CD14-positive monocyte (primary cell): ENCODE measurements around the gene SMIM20. TPM values are rescaled to one million over a fixed set of nuclear protein-coding genes. Genes with fewer than 3 reads are reported as not detected.

ENCODE experiments used
- DNase-seq, 3 donors: peaks; one replicate each; pipeline ENCODE4 v3.0.0-alpha.2; 2011 to 2022
- H2AFZ ChIP-seq: 2 replicates; pipeline ENCODE4 v1.6.0; 2012; ENCODE audit warnings: mild to moderate bottlenecking, low read depth, low read length, inconsistent platforms; ENCODE audit not compliant: insufficient read depth, poor library complexity, severe bottlenecking
- H3K27ac ChIP-seq, 2 donors: 1 replicate in 1 of 2; 2 replicates in 1 of 2; pipeline ENCODE4 v1.5.1; 2012 to 2013; ENCODE audit warnings: low read length in 2 of 2, control low read depth in 1 of 2, inconsistent platforms in 1 of 2, low read depth in 1 of 2, mild to moderate bottlenecking in 1 of 2
- H3K27me3 ChIP-seq, 2 donors: one replicate each; pipeline versions ENCODE4 v1.6.0 to v1.6.1; 2011 to 2013; ENCODE audit warnings: low read length in 2 of 2; ENCODE audit not compliant: control insufficient read depth in 2 of 2, insufficient read depth in 2 of 2
- H3K36me3 ChIP-seq, 2 donors: replicated peaks in 1 of 2; 1 replicate in 1 of 2; 2 replicates in 1 of 2; pipeline versions ENCODE4 v1.5.1 to v1.6.1; 2012 to 2013; ENCODE audit warnings: low read length in 2 of 2, control low read depth in 1 of 2, inconsistent platforms in 1 of 2, mild to moderate bottlenecking in 1 of 2; ENCODE audit not compliant: insufficient read depth in 2 of 2, control insufficient read depth in 1 of 2
- H3K4me1 ChIP-seq, 2 donors: 1 replicate in 1 of 2; 2 replicates in 1 of 2; pipeline versions ENCODE4 v1.5.1 to v1.6.1; 2012 to 2013; ENCODE audit warnings: low read length in 2 of 2, control low read depth in 1 of 2, inconsistent platforms in 1 of 2, mild to moderate bottlenecking in 1 of 2, moderate library complexity in 1 of 2; ENCODE audit not compliant: insufficient read depth in 2 of 2, control insufficient read depth in 1 of 2
- H3K4me2 ChIP-seq: replicated peaks from 2 replicates; pipeline ENCODE3; 2012; ENCODE audit warnings: low read length, moderate library complexity, mild to moderate bottlenecking; ENCODE audit not compliant: poor library complexity, severe bottlenecking; ENCODE audit errors: extremely low read depth
- H3K4me3 ChIP-seq, 3 experiments: fragments of 200-600 bp in 1 of 3; sonication (generic) in 1 of 3; replicated peaks in 1 of 3; 1 replicate in 2 of 3; 2 replicates in 1 of 3; pipeline ENCODE4 v1.5.1; 2011 to 2013; ENCODE audit warnings: low read length in 3 of 3, mild to moderate bottlenecking in 3 of 3, control low read depth in 2 of 3, low read depth in 2 of 3, inconsistent platforms in 1 of 3, moderate library complexity in 1 of 3
- H3K79me2 ChIP-seq: 2 replicates; pipeline ENCODE4 v1.6.0; 2012; ENCODE audit warnings: mild to moderate bottlenecking, control low read depth, inconsistent platforms, low read length, moderate library complexity; ENCODE audit not compliant: insufficient read depth
- H3K9ac ChIP-seq: 2 replicates; pipeline ENCODE4 v1.6.0; 2017; ENCODE audit warnings: low read length, mild to moderate bottlenecking; ENCODE audit not compliant: insufficient read depth, poor library complexity, severe bottlenecking
- H3K9me3 ChIP-seq, 2 donors: replicated peaks in 1 of 2; 1 replicate in 1 of 2; 2 replicates in 1 of 2; pipeline versions ENCODE4 v1.5.1 to v1.6.1; 2012 to 2013; ENCODE audit warnings: low read length in 2 of 2, control low read depth in 1 of 2; ENCODE audit not compliant: control insufficient read depth in 1 of 2, insufficient read depth in 1 of 2
- H4K20me1 ChIP-seq: 2 replicates; pipeline ENCODE4 v1.6.0; 2012; ENCODE audit warnings: mild to moderate bottlenecking, low read length, control low read depth, moderate library complexity; ENCODE audit not compliant: insufficient read depth
- H3K27ac Mint-ChIP-seq, 7 donors: one replicate each; pipeline ENCODE4 v1.8.0; 2020; ENCODE audit warnings: mild to moderate bottlenecking in 7 of 7, mixed read lengths in 7 of 7, moderate library complexity in 6 of 7, inconsistent platforms in 2 of 7
- H3K27me3 Mint-ChIP-seq, 3 donors: one replicate each; pipeline ENCODE4 v1.8.0; 2021 to 2022; ENCODE audit warnings: low read depth in 3 of 3, mild to moderate bottlenecking in 3 of 3, mixed read lengths in 3 of 3, moderate library complexity in 3 of 3, inconsistent platforms in 1 of 3
- H3K36me3 Mint-ChIP-seq, 2 donors: one replicate each; pipeline ENCODE4 v1.8.0; 2020; ENCODE audit warnings: mixed read lengths in 2 of 2, inconsistent platforms in 1 of 2, mild to moderate bottlenecking in 1 of 2
- H3K4me1 Mint-ChIP-seq: one replicate; pipeline ENCODE4 v1.8.0; 2020; ENCODE audit warnings: mild to moderate bottlenecking, mixed read lengths
- H3K4me3 Mint-ChIP-seq, 2 donors: one replicate each; pipeline ENCODE4 v1.8.0; 2020; ENCODE audit warnings: mild to moderate bottlenecking in 2 of 2, mixed read lengths in 2 of 2, moderate library complexity in 1 of 2
- H3K9me3 Mint-ChIP-seq, 7 donors: one replicate each; pipeline ENCODE4 v1.8.0; 2020 to 2022; ENCODE audit warnings: mixed read lengths in 7 of 7, mild to moderate bottlenecking in 6 of 7, moderate library complexity in 6 of 7, inconsistent platforms in 2 of 7
- WGBS: methylation state at CpG from one replicate; pipeline ENCODE4 v1.1.5; 2013; ENCODE audit warnings: missing lambda C conversion rate; ENCODE audit not compliant: insufficient coverage; 5-methylcytosine and 5-hydroxymethylcytosine counted together
- intact Hi-C, 2 donors: fragments of 100-400 bp; cut with micrococcal nuclease; formaldehyde crosslinking; loops; one replicate each; pipeline versions ENCODE4 v1.15.0 to v1.15.1; 2023
- polyA plus RNA-seq, 3 donors: library from polyadenylated mRNA; depleted of rRNA in 1 of 3; unstranded in 2 of 3; stranded (reverse) in 1 of 3; fragments of 300-500 nt in 2 of 3; fragments of >200 nt in 1 of 3; fragmentation: Illumina TruSeq in 2 of 3; gene quantifications; 1 replicate in 2 of 3; 2 replicates in 1 of 3; pipeline ENCODE4 v1.2.3, GENCODE V29; 2012 to 2021
- TF ChIP-seq, protein P1 (sequence below): fragments of 200-600 bp; IDR thresholded peaks from one replicate; pipeline ENCODE4 v1.8.0; 2022; ENCODE audit warnings: antibody characterized with exemption, mild to moderate bottlenecking

The SMIM20 gene
- polyA plus RNA-seq, 3 donors = 10.4 to 38.1 (median 33.7) TPM

DNA sequence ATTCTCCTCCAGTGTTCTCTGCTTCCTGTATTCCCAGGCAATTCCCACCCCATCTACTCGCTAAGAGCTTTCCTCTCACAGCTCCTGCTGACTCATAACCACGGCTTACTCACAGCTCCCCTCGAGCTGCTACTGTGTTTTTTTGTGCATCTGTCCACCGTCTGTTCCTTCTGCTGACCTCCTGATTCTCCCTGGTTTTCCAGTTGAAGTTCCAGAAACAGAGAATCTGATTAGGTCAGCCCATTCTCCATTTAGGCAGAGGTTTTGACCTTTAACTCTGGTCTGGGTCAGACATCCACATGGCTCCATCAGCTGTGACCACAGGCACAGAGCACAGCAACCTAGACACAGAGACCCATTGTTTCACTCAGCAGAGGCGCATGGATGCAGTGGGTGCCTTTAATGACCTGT is 5.5 kb upstream of the SMIM20 start:
- no peak overlapping the region for H3K4me2 ChIP-seq
- H3K27me3 ChIP-seq = no peaks in the 10 kb centered on the region
- WGBS = 10% methylated on average over 4 of the region's 5 CpGs
- H3K4me1 Mint-ChIP-seq = peaks cover 18% of the 10 kb centered on the region
- no peak overlapping the region for H3K4me3 Mint-ChIP-seq
- TF ChIP-seq, protein P1, sequence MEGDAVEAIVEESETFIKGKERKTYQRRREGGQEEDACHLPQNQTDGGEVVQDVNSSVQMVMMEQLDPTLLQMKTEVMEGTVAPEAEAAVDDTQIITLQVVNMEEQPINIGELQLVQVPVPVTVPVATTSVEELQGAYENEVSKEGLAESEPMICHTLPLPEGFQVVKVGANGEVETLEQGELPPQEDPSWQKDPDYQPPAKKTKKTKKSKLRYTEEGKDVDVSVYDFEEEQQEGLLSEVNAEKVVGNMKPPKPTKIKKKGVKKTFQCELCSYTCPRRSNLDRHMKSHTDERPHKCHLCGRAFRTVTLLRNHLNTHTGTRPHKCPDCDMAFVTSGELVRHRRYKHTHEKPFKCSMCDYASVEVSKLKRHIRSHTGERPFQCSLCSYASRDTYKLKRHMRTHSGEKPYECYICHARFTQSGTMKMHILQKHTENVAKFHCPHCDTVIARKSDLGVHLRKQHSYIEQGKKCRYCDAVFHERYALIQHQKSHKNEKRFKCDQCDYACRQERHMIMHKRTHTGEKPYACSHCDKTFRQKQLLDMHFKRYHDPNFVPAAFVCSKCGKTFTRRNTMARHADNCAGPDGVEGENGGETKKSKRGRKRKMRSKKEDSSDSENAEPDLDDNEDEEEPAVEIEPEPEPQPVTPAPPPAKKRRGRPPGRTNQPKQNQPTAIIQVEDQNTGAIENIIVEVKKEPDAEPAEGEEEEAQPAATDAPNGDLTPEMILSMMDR = no peak
- no peaks in the 10 kb centered on the region for H3K79me2 ChIP-seq
- no peaks in the 10 kb centered on the region for H3K36me3 Mint-ChIP-seq
- H2AFZ ChIP-seq = no peak overlapping the region
- H3K27me3 Mint-ChIP-seq = peaks cover 3 to 8% (median 6%) of the 10 kb centered on the region in 3 donors
- H3K27ac Mint-ChIP-seq = no peak overlapping the region
- intact Hi-C loops = loop anchor here in 1 of 2 donors (5.0 kb wide), 1 partner anchor 36 kb away; no protein-coding TSS in a partner anchor
- H3K9me3 Mint-ChIP-seq = peaks cover 0 to 12% (median 5%) of the 10 kb centered on the region in 7 donors
- peak in 1 of 3 donors; percentile 44 for DNase-seq
- peaks cover 7 to 8% of the 10 kb centered on the region in 2 donors for H3K4me1 ChIP-seq
- no peaks in the 10 kb centered on the region for H4K20me1 ChIP-seq
- H3K9me3 ChIP-seq = no peaks in the 10 kb centered on the region
- no peaks in the 10 kb centered on the region for H3K36me3 ChIP-seq
- H3K4me3 ChIP-seq = no peak overlapping the region
- H3K9ac ChIP-seq = no peak overlapping the region
- no peak overlapping the region for H3K27ac ChIP-seq

GRCh38 chr4:25911356-25911755 is 2.7 kb upstream of the SMIM20 start:
- Mint-ChIP-seq H3K36me3 (peaks cover 0 to 2% of the 10 kb centered on the region in 2 donors), H3K4me3 (no peak overlapping the region), H3K4me1 (peaks cover 27% of the 10 kb centered on the region), H3K9me3 (peaks cover 0 to 12% (median 5%) of the 10 kb centered on the region in 7 donors), H3K27me3 (peaks cover 3 to 8% (median 4%) of the 10 kb centered on the region in 3 donors), H3K27ac (no peak overlapping the region)
- Histone ChIP-seq H4K20me1 (no peaks in the 10 kb centered on the region), H3K4me2 (no peak overlapping the region), H3K4me1 (peaks cover 18% of the 10 kb centered on the region in 2 donors), H3K27ac (no peak overlapping the region), H3K9me3 (no peaks in the 10 kb centered on the region), H3K27me3 (no peaks in the 10 kb centered on the region), H3K36me3 (no peaks in the 10 kb centered on the region), H3K9ac (no peak overlapping the region), H3K4me3 (no peak overlapping the region), H3K79me2 (no peaks in the 10 kb centered on the region), H2AFZ (no peak overlapping the region)
- DNase-seq = no peak
- TF ChIP-seq, protein P1 = no peak
- intact Hi-C loops = loop anchor here (5.0 kb wide), 2 partner anchors 49 to 54 kb away; partner anchors contain the start of gene SEL1L3 (in 1 of the 2)
- WGBS = 88% methylated on average over 6 of the region's 6 CpGs
